ENCODE results near the gene F11R. TPM values are rescaled to one million over a fixed set of nuclear protein-coding genes. Genes with fewer than 3 reads are reported as not detected.
"Not testable (repeated sequence)": the region's sequence is repeated elsewhere in the genome, so short reads cannot be mapped to it uniquely, and the experiment has no call there.

Gene F11R
- total and polyA plus RNA-seq, 2 of the 13 experiments (the other 11 are each of a cell fraction or from before 2014, with no cell fraction given): 95.8 to 105 TPM

DNA sequence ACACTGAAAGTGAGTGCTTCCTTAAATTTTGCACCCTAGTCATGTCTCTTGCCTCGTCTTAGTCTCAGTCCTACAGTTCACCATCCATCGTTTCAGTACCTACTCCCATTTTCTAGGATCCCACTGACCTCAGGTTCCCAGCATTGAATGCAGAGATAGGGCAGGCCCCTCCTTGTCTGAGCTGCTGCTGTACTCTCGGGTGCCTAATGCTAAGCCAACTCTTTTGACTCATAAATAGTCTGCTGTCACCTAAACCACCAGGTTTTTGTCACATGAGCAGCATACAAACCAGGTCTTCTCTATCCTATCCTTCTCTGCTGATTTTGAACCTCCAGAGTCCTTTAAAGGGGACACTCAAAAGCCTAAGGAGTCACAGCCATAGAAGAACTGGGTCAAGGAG lies 45.7 kb upstream of the F11R start (continued):
- TF ChIP-seq REST (IDR thresholded peaks at IDR 0.05; ENCODE audit: borderline replicate concordance in 1 of 2, low read depth in 1 of 2, low read length in 2 of 2) (no peak), ZNF326 (CRISPR knock-in tag; IDR thresholded peaks at IDR 0.05; ENCODE audit: borderline replicate concordance) (no peak), ZBTB49 (CRISPR knock-in tag; IDR thresholded peaks at IDR 0.05; ENCODE audit: borderline replicate concordance) (no peak), ZFP37 (CRISPR knock-in tag; IDR thresholded peaks at IDR 0.05; ENCODE audit: borderline replicate concordance) (no peak)

DNA sequence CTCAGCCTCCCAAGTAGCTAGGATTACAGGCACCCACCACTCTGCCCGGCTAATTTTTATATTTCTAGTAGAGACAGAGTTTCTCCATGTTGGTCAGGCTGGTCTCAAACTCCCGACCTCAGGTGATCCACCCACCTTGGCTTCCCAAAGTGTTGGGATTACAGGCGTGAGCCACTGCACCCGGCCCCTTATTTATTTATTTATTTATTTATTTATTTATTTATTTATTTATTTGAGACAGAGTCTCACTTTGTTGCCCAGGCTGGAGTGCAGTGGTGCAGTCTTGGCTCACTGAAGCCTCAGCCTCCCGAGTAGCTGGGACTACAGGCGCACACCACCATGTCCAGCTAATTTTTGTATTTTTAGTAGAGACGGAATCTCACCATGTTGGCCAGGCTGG lies 44.7 kb upstream of the F11R start:
- CTCF ChIA-PET (ENCODE audit: low intra/inter-chr PET ratio, low total read pairs); BruUV-seq (replicated peaks); H3K27ac ChIP-seq (ENCODE audit: extremely low read length, insufficient read depth, low read length); H3K9me3 ChIP-seq (ENCODE audit: low read length); ATAC-seq; H3K36me3 ChIP-seq (replicated peaks in 1 of 2; ENCODE audit: control insufficient read depth in 1 of 2, insufficient read depth in 2 of 2, low read length in 2 of 2); FAIRE-seq; H4K20me1 ChIP-seq (ENCODE audit: insufficient read depth, low read length); H3K4me1 ChIP-seq (ENCODE audit: insufficient read depth, low read length); POLR2A ChIA-PET; H3K9ac ChIP-seq (ENCODE audit: insufficient read depth, low read depth, low read length); H2AFZ ChIP-seq (ENCODE audit: low read length); H3K27me3 ChIP-seq (ENCODE audit: control insufficient read depth in 1 of 2, insufficient read depth in 2 of 2, low read length in 2 of 2); in situ Hi-C loops (cut with HindIII; ENCODE audit: extremely low pct_ligation_motif_present, low pct_unique_long_range_greater_than_20kb); H3K4me3 ChIP-seq (replicated peaks in 1 of 3; ENCODE audit: insufficient read depth in 1 of 3, low read depth in 2 of 3, low read length in 3 of 3); H3K79me2 ChIP-seq (ENCODE audit: insufficient read depth, low read length); H3K4me2 ChIP-seq (ENCODE audit: low read depth, low read length); intact Hi-C loops (cut with micrococcal nuclease; ENCODE audit: unreplicated experiment); DNase-seq (ENCODE audit: low spot score): not testable (repeated sequence)
- WGBS (ENCODE audit: low lambda C conversion rate): 65% methylated on average over 7 of the region's 7 CpGs

DNA sequence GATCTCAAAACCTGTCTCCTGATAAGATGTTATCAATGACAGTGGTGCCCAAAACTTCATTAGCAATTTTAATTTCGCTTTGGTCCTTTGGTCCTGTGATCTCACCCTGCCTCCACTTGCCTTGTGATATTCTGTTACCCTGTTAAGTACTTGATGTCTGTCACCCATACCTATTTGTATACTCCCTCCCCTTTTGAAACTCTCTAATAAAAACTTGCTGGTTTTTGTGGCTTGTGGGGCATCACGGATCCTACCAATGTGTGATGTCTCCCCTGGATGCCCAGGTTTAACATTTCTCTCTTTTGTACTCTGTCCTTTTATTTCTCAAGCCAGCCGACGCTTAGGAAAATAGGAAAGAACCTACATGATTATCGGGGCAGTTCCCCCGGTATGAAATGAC lies 43.0 kb upstream of the F11R start:
- FAIRE-seq; H3K27ac ChIP-seq (ENCODE audit: extremely low read length, insufficient read depth, low read length); H3K4me1 ChIP-seq (ENCODE audit: insufficient read depth, low read length); DNase-seq (ENCODE audit: low spot score); H3K27me3 ChIP-seq (ENCODE audit: control insufficient read depth in 1 of 2, insufficient read depth in 2 of 2, low read length in 2 of 2); H3K9ac ChIP-seq (ENCODE audit: insufficient read depth, low read depth, low read length); H2AFZ ChIP-seq (ENCODE audit: low read length); POLR2A ChIA-PET; H3K36me3 ChIP-seq (replicated peaks in 1 of 2; ENCODE audit: control insufficient read depth in 1 of 2, insufficient read depth in 2 of 2, low read length in 2 of 2); in situ Hi-C loops (cut with HindIII; ENCODE audit: extremely low pct_ligation_motif_present, low pct_unique_long_range_greater_than_20kb); ATAC-seq; H4K20me1 ChIP-seq (ENCODE audit: insufficient read depth, low read length); intact Hi-C loops (cut with micrococcal nuclease; ENCODE audit: unreplicated experiment); H3K9me3 ChIP-seq (ENCODE audit: low read length); CTCF ChIA-PET (ENCODE audit: low intra/inter-chr PET ratio, low total read pairs); BruUV-seq (replicated peaks); H3K4me2 ChIP-seq (ENCODE audit: low read depth, low read length); H3K79me2 ChIP-seq (ENCODE audit: insufficient read depth, low read length); H3K4me3 ChIP-seq (replicated peaks in 1 of 3; ENCODE audit: insufficient read depth in 1 of 3, low read depth in 2 of 3, low read length in 3 of 3): not testable (repeated sequence)
- 43% methylated on average over 6 of the region's 6 CpGs for WGBS (ENCODE audit: low lambda C conversion rate)

Measured in HepG2 (cell line).